Stimulated activated CD4-positive, alpha-beta T cell treated with anti-CD3 and anti-CD28 coated beads, Interleukin-15, amount 100 ng/mL, for 48 hours (primary cell): Measurements from ENCODE around the gene UBXN11.
"Not testable (repeated sequence)": the region's sequence is repeated elsewhere in the genome, so short reads cannot be mapped to it uniquely, and the experiment has no call there.

Experiments used
- DNase-seq, 2 donors: peaks; one replicate each; pipeline ENCODE4 v3.0.0-alpha.2; 2020; ENCODE audit warnings: low read depth in 2 of 2

Gene UBXN11

GRCh38 chr1:26307363-26307781 is 936 bp upstream of the UBXN11 start:
- DNase-seq, result no peak

- no peak for DNase-seq
Observed at GRCh38 chr1:26305667-26306289, 658 bp downstream of the UBXN11 start.

DNA sequence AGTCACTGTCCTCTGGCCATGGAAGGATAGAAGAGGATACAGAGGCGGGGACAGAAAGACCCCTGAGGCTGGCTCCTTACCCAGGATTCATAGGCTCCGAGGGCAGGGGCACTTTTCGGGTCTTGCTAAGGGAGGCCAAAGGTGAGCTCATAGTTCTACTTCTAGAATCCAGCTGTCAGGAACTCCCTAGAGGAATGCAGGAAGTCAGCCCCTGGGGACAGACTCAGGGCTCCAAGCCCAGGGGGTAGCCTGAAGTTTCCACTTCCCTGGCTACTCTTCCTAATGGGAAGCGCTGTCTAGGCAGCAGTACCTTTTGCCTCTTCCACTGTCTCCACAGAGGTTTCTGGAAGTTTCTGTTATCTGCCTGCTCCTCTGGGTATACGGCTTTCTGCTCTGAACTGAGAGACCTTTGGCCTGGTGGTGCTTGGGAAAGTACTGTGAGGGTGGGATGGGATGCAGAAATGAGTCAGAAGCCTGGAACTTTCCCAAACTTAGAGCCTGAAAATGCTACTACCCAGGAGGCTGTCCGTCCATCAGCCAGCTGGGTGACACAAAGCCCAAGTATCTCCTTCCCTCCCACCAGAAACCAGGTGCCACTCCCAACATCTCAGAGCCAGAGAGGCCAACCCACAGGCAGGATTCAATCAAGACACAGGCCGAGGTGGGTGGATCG is 3.6 kb downstream of the UBXN11 start:
- DNase-seq, result no peak

DNA sequence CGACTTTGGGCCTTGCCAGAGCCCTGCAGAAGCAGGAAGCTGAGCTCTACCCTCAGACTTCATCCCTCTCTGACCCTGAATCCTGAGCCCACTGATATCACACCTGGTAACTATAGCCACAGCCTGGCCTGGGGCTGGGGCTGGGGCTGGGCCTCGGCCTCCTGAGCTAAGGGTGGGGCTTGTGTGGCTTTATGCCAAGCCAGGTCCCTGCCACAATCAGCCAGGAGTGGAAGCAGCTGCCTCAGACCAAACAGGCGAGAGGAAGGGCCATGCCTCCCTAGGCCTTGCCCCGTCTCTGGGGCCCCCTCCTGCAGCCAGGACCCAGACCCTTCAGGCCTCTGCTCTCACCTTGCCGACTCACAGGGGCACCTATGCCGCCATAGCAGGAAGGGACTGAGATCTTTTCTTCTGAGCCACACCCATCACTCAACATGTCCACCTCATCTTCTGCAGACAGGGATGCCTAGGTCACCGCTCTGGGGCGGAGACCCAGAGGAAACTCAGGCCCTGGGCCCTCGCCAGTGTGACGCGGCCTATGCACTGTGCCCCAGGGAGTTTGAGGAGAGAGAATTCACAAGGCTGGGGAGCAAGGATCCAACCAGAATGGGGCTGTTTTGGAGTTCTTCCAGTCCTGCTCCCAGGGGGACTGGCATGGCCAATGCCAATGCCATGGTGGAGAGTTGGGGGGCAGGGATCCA is 5.7 kb downstream of the UBXN11 start:
- no peak for DNase-seq

DNA sequence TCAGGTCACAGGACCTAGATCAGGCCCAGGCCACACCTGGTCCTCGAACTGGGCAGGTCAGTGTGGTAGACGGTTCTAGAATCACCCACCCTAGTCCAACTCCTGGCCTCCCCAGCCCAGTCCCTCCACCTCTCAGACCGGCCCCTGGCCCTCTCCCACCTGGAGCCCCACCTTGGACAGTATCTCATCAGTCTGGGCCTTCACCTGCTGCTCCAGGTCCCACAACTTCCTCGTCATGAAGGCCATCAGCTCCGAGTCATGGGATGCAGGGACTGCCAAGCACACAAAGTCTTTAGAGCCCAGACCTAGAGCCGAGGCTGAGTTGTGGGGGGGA is 8.7 kb downstream of the UBXN11 start:
- no peak for DNase-seq

DNA sequence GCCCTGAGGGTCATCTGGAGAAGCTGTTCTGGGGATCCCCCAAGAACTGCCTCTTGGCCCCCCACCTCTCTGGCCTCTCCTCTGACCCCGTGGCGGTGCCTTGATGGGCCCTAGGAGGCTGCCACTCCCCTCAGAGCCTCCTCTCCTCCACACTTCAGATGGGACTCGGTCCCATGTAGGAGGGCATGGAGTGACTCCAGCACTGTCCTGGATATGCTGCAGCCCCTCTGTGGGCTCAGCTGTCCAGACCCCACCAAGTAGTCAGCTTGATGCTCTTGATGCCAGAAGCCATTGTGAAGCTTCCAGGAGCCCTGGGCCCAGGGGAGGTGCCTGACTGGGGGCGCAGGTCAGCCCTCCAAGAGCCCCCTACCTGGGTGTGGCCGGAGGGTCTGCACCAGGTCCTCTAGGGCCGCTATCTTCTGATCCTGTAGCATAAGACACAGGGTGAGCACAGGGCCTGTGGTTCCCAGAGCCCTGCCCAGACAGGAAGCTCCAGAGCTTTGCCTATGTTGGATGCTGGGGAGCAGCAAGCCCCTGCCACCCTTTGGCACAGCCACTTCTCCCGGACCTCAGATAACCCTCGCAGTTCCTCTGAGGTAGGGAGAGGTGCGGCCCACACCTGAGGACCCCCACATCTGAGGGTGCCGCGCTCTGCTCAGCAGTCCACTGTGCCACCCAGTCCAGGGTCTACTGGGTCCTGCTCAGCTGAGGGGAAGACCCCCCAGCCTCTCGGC is 9.2 kb downstream of the UBXN11 start:
- no peak for DNase-seq

DNA sequence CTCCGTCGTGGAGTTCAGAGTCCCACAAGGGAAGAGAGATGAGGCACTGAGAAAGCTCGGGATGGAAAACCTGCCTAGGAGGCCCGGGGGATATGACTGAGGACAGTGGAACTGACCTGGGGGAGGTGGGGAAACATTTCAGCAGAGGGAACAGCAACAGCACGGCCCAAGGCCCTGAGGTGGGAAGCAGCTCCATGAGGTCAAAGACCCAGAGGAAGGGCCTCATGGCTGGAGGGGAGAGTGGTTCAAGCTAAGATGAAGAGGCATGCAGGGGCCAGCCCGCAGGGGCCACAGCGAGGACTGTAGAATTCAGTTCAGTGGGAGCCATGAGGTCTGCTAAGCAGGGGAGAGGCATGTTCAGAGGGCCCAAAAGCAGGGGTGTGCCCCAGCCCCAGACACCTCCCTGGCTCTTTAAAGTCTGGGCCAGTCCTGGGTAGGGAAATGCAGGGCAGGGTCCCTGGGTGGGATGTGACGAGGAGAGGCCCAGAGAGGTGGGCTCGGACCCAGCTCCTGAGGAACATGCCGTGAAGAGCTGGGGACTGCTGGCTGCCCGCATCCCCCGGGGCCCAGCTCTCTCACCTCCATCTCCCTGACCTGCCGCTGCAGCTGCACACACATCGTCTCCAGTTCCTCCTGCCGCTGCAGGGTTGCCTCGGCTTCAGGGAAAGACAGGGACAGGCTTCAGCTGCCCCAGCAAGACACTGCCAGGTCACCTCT is 9.9 kb downstream of the UBXN11 start:
- DNase-seq, result no peak

DNA sequence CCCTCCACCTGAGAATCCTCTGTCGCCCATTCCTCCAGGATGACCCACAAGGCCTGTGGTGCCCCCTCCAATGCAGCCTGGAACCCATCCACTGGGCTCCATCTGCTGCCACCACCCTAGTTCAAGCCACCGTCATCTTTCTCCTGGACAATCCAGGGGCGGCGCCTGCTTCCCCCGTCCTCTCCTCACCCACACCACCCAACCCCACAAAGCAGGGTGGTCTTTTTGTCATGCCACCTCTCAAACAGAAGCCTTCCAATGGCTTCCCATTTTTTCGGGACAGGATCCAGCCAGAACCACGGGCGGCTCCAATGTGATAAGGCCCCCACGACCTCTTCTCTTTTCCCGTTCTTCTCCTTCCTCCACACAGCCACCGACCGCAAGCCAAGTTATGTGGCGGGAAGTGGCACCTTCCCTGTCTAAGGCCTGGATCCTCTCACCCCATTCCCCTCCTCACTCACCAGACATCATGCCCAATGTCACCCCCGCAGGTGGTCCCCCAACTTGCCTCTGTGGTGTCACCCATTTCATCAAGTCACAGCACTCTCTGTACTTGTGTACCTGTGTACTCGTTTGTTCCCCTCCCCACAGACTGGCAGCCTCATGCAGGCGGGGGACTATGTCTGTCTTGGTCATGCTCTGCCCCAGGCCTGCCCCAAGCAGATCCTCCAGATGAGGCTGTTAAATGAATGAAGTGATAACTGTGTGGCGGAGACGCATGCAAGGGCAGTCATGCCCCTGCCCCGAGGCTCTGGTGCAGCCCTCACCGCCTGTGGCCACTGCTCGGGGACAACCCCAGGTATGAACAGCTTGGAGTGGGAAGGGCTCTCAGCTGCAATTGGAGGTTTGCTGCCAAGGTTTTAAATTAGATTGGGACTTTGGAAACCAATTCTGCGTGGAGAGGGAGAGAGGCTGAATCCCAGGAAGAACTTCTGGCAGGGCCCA is 11.0 kb downstream of the UBXN11 start:
- no peak for DNase-seq

- no peak for DNase-seq
Observed at GRCh38 chr1:26293911-26294463, 12.4 kb downstream of the UBXN11 start.

DNA sequence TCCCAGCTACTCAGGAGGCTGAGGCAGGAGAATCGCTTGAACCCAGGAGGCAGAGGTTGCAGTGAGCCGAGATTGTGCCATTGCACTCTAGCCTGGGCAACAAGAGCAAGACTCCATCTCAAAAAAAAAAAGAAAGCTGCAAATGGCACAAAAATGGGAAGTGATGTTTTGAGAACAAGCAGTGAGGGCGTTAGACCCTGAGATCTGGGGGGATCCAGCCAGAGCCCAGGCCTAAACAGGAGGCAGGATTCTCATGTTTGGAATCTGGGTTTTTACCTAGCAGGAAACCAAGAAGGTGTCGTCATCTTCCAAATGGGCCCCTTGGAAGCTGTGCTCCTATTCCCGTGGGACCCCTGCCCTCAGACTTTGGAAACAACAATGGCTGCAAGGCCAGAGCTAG is 13.7 kb downstream of the UBXN11 start:
- not testable (repeated sequence) for DNase-seq

GRCh38 chr1:26291939-26292338 is 14.5 kb downstream of the UBXN11 start:
- DNase-seq, result no peak

DNA sequence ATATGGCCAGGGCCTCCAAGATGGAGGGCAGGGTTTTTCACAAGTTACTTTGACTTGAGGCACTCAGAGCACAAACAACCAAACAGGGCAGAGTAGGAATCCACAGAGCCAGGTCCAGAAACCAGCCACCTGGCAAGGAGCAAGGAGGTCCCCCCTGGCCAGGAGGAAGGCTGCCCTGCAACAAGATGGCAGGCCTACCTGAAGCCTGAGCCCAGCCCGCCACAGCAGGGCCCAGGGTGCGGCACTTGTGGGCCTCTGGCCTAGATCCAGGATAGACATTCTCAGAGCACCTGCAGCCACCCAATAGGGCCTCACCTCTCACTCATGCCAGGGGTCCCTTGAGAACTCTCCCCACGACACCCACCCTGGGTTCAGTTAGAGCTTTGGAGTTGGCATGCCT is 15.0 kb downstream of the UBXN11 start:
- DNase-seq, result no peak

DNA sequence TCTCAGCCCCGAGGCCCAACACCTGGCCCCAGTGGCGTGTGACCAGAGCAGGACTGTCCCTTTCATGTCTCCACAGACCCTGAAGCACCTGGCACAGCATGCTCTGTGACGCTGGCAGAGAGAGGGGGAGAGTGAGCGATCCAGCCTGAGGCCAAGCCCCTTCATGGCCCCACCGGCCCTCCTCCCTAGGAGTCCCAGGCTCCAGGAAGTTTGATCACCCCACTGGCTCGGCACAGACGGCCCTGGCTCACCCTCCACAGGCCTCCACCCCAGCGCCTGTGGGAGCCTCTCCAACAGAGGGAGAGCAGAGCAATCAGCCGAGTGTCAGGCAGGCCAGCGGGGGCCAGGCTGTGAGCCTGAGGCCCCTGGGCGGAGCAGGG is 15.6 kb downstream of the UBXN11 start:
- no peak for DNase-seq

- DNase-seq, result no peak
Observed at GRCh38 chr1:26290122-26290881, 16.1 kb downstream of the UBXN11 start.

DNA sequence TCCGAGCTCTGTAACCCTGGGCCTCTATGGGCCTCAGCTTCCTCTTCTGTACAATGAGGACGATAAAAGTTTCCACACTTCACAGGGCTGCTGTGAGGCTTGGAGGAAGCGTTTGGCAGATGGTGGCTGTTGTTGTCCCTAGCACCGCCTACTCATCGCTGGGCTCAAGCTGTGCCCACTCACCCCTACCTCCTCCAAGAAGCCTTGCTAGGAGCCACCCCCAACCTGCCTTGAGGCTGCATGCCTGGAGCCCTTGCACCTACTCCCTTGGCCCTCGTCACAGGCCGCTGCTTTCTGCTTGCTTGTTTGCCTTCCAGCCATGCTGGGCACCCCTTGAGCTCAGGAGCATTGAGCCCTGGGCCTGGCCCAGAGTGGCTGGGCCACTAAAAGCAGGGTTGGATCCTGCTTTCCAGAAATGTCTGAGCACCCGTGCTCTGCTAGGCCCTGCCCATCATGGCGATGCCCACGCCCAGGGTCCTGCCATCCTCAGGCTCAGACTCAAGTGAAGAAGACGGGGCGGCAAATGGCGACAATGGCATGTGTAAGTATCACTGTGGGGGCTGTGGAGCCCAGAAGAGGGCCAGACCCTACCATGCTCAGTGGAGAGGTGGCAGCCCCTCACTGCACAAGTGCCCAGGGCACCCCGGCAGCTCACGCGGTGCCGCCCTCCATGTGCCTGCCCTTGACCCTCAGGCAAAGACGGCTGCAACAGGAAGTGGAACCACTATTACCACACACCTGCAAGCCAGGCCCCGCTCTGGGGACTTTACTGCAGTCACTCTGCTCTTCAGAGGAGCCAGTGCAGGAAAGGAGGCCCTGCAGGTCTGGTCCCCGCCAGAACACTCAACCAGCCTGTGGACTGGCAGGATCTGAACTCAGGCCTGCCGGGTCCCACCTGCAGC is 17.0 kb downstream of the UBXN11 start:
- DNase-seq, result no peak

DNA sequence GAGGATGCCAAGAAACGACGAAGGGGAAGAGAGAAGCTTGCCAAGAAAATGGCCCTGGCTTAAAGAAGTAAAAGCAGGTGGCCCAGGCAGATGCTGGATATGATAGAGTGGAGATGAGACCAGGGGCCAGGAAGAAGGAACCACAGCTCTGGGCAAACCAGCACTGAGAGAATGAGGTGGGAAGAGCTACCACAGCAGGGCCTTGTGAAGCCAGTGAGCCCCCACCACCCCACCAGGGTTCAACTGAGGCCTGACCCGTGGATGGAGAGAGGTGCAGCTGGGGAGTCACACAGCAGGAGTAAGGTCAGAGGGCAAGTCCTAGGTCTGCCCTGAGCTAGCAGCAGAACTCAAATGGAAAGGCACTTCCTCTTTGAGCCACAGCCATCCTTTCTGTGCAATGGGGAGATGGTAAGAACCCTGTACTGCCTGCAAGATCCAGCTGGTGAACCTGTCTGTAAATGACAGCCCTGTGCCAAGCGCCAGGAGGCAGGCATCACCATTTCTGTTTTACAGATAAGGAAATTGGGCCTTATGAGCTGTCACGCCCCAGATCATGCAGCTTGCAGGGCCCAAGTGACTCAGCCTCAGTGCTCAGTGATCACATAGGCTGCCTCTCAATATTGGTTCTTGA is 18.0 kb downstream of the UBXN11 start:
- peak; percentile 66 to 72 for DNase-seq

DNA sequence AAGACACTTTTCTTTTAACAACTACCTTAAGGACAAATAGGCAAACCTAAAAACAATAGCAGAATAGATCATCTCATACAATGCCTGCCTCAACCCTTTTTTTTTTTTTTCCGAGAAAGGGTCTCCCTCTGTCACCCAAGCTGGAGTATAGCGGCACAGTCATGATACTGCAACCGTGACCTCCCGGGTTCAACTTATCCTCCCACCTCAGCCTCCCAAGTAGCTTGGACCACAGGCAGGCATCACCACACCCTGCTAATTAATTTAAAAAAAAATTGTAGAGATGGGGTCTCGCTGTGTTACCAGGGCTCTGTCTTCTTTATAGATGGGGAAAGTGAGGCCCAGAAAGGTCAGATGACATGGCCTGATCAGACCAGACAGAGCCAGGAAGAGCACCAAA is 18.6 kb downstream of the UBXN11 start:
- DNase-seq, result no peak

DNA sequence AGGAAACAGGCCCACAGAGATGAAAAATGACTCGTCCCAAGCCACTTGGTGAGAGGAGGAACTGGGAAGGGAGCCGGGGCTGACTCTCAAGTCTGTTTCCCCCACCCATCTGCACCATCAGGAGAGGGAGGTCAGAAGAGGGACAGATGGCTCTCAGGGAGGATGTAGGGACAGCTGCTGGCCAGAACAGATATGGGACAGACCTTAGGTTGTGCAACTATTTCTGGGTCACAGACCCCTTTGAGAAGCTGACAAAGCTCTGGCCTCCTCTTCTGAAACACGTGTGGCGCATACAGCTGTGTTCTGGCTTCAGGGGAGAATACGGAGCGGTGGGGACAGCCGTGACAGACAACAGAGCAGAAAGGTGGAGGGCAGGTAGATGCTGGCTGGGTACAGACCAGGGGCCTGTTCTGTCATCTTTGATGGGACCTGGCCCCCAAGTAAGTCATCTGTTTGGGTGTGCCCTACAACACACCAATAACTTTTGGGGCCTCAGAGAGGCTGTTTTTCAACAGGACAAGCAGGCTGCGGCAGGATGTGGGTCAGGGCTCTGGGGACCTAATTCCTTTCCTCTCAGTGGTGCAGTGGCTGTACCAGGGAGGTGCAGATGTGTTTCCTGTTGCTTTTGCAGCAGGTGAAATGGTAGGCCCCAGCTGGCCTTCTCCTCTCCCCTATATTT is 19.3 kb downstream of the UBXN11 start:
- peak; percentile 49 to 62 for DNase-seq
